AG09319 (cell line): ENCODE measurements around the gene MROH7.

Experiments
- DNase-seq: peaks from one replicate; pipeline ENCODE4 v3.0.0-alpha.2; 2010; ENCODE audit warnings: low read depth; ENCODE audit errors: extremely low read depth
- CTCF ChIP-seq: IDR thresholded peaks from 2 replicates; pipeline ENCODE4 v1.5.1; 2011; ENCODE audit warnings: low read depth, mild to moderate bottlenecking, inconsistent platforms, low read length, moderate library complexity

Gene MROH7

GRCh38 chr1:54645806-54646676, 4.5 kb downstream of the MROH7 start:
- no peak for TF ChIP-seq CTCF
- DNase-seq: no peak

GRCh38 chr1:54649130-54649898, 7.7 kb downstream of the MROH7 start:
- no peak for DNase-seq

GRCh38 chr1:54649921-54650320, 8.3 kb downstream of the MROH7 start:
- no peak for DNase-seq
- no peak for TF ChIP-seq CTCF

More at GRCh38 chr1:54649130-54649898, 7.7 kb downstream of the MROH7 start:
- no peak for TF ChIP-seq CTCF

- DNase-seq: no peak
- no peak for TF ChIP-seq CTCF
These were observed 8.8 kb downstream of the MROH7 start for GRCh38 chr1:54650417-54650816.

- no peak for DNase-seq
- TF ChIP-seq CTCF: no peak
These were observed 10.0 kb downstream of the MROH7 start for GRCh38 chr1:54651608-54652007.

GRCh38 chr1:54652168-54652567, 10.6 kb downstream of the MROH7 start:
- TF ChIP-seq CTCF: no peak
- DNase-seq: no peak

- DNase-seq: no peak
- TF ChIP-seq CTCF: no peak
These were observed 11.4 kb downstream of the MROH7 start for GRCh38 chr1:54653036-54653435.
